Loucy (cell line): ENCODE data around the gene NEUROD4.

ENCODE experiments used
- H2AFZ ChIP-seq: fragments of 200-600 bp; sonication (generic); 2 replicates; pipeline ENCODE4 v1.6.0; 2016; ENCODE audit warnings: antibody characterized with exemption, mild to moderate bottlenecking, low read length, moderate library complexity
- H3F3A ChIP-seq: fragments of 200-600 bp; 2 replicates; pipeline ENCODE4 v1.6.0; 2016; ENCODE audit warnings: antibody characterized with exemption, low read depth, mild to moderate bottlenecking
- H3K27me3 ChIP-seq: fragments of 200-600 bp; sonication (generic); 2 replicates; pipeline ENCODE4 v1.6.1; 2014; ENCODE audit warnings: low read length, mild to moderate bottlenecking; ENCODE audit not compliant: insufficient read depth, poor library complexity, severe bottlenecking
- H3K36me3 ChIP-seq: fragments of 200-600 bp; sonication (generic); 2 replicates; pipeline ENCODE4 v1.6.1; 2016; ENCODE audit warnings: low read length; ENCODE audit not compliant: insufficient read depth
- H3K4me1 ChIP-seq: fragments of 200-600 bp; sonication (generic); 2 replicates; pipeline ENCODE4 v1.5.1; 2014; ENCODE audit warnings: low read length, mild to moderate bottlenecking; ENCODE audit not compliant: insufficient read depth, poor library complexity, severe bottlenecking
- H3K4me2 ChIP-seq: fragments of 200-600 bp; sonication (generic); 2 replicates; pipeline ENCODE4 v1.6.0; 2014; ENCODE audit warnings: antibody characterized with exemption, low read length, low read depth, mild to moderate bottlenecking; ENCODE audit not compliant: poor library complexity, severe bottlenecking
- H3K4me3 ChIP-seq: fragments of 200-600 bp; sonication (generic); 2 replicates; pipeline ENCODE4 v1.5.1; 2014; ENCODE audit warnings: low read length, mild to moderate bottlenecking, mixed read lengths; ENCODE audit not compliant: poor library complexity, severe bottlenecking
- H3K79me2 ChIP-seq: fragments of 200-600 bp; sonication (generic); 2 replicates; pipeline ENCODE4 v1.6.1; 2014; ENCODE audit warnings: low read length; ENCODE audit not compliant: insufficient read depth
- H3K9ac ChIP-seq: fragments of 200-600 bp; sonication (generic); 2 replicates; pipeline ENCODE4 v1.6.0; 2014; ENCODE audit warnings: mild to moderate bottlenecking, low read depth, low read length, moderate library complexity; ENCODE audit not compliant: poor library complexity, severe bottlenecking
- H3K9me2 ChIP-seq: fragments of 200-600 bp; sonication (generic); replicated peaks from 2 replicates; pipeline ENCODE4 v1.6.1; 2016; ENCODE audit warnings: low read depth, low read length, mixed read lengths
- H3K9me3 ChIP-seq: fragments of 200-600 bp; sonication (generic); 2 replicates; pipeline ENCODE4 v1.6.1; 2014; ENCODE audit warnings: mild to moderate bottlenecking, antibody characterized with exemption, low read length, low read depth; ENCODE audit not compliant: insufficient read depth
- H4K20me1 ChIP-seq: fragments of 200-600 bp; sonication (generic); 2 replicates; pipeline ENCODE4 v1.6.0; 2014; ENCODE audit warnings: antibody characterized with exemption, low read length, mild to moderate bottlenecking; ENCODE audit not compliant: insufficient read depth, poor library complexity, severe bottlenecking
- EZH2phosphoT487 ChIP-seq: fragments of 200-600 bp; IDR thresholded peaks from 2 replicates; pipeline ENCODE4 v1.6.1; 2018; ENCODE audit warnings: antibody characterized with exemption, mild to moderate bottlenecking, moderate library complexity, borderline replicate concordance
- TF ChIP-seq, protein P1 (sequence below): fragments of 200-600 bp; sonication (generic); conservative IDR thresholded peaks from 2 replicates; pipeline ENCODE4 v1.5.1; 2014; ENCODE audit warnings: mild to moderate bottlenecking, antibody characterized with exemption, low read length

Gene NEUROD4

DNA sequence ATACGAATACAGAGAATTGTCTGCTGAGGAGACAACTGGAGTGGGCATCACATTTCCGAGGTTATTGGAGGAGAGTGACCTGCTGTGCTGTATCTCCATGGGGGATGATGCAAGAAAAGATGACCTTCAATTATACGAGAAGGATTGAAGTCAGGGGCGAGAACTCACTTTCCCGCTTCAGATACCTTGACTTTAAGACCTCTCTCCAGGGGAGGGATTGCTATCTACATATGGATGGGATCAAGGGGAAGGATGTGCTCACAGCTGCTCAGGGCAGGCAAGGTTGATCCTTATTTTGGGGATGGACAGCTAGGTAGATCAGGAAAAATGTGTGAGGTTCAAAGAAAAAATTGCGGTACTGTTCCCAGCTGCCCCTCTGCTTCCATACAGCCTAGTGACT is 24.4 kb downstream of the NEUROD4 start:
- TF ChIP-seq EZH2phosphoT487: no peak
- TF ChIP-seq, protein P1, sequence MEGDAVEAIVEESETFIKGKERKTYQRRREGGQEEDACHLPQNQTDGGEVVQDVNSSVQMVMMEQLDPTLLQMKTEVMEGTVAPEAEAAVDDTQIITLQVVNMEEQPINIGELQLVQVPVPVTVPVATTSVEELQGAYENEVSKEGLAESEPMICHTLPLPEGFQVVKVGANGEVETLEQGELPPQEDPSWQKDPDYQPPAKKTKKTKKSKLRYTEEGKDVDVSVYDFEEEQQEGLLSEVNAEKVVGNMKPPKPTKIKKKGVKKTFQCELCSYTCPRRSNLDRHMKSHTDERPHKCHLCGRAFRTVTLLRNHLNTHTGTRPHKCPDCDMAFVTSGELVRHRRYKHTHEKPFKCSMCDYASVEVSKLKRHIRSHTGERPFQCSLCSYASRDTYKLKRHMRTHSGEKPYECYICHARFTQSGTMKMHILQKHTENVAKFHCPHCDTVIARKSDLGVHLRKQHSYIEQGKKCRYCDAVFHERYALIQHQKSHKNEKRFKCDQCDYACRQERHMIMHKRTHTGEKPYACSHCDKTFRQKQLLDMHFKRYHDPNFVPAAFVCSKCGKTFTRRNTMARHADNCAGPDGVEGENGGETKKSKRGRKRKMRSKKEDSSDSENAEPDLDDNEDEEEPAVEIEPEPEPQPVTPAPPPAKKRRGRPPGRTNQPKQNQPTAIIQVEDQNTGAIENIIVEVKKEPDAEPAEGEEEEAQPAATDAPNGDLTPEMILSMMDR: no peak
- Histone ChIP-seq H3K4me1 (no peaks in the 10 kb centered on the region), H3K9ac (no peak overlapping the region), H3K36me3 (no peaks in the 10 kb centered on the region), H3K9me2 (no peaks in the 10 kb centered on the region), H3K79me2 (no peaks in the 10 kb centered on the region), H3K4me2 (no peak overlapping the region), H3K4me3 (no peak overlapping the region), H3K9me3 (no peaks in the 10 kb centered on the region), H3K27me3 (no peaks in the 10 kb centered on the region), H3F3A (no peaks in the 10 kb centered on the region), H2AFZ (no peak overlapping the region), H4K20me1 (no peaks in the 10 kb centered on the region)

DNA sequence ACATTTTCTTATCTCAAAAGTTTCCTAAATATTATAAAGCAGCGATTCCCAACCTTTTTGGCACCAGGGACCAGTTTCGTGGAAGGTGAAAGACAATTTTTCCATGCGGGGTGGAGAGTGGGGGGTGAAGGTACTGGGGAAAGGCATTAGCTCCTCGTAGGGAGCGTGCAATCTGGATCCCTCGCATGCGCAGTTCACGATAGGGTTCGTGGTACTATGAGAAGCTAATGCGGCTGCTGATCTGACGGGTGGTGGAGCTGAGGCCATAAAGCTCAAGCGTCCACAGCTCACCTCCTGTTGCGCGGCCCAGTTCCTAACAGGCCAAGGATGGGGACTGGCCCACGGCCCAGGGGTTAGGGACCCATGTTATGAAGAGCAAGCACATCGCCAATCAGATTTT is 29.9 kb downstream of the NEUROD4 start:
- no peaks in the 10 kb centered on the region for H3F3A ChIP-seq
- no peaks in the 10 kb centered on the region for H3K36me3 ChIP-seq
- no peaks in the 10 kb centered on the region for H3K79me2 ChIP-seq
- TF ChIP-seq, protein P1: no peak
- TF ChIP-seq EZH2phosphoT487: no peak
- H3K9ac ChIP-seq: no peak overlapping the region
- no peaks in the 10 kb centered on the region for H3K27me3 ChIP-seq
- H3K4me3 ChIP-seq: no peak overlapping the region
- H3K4me2 ChIP-seq: no peak overlapping the region
- H3K9me3 ChIP-seq: no peaks in the 10 kb centered on the region
- no peak overlapping the region for H2AFZ ChIP-seq
- H3K4me1 ChIP-seq: no peaks in the 10 kb centered on the region
- H4K20me1 ChIP-seq: no peaks in the 10 kb centered on the region
- H3K9me2 ChIP-seq: no peaks in the 10 kb centered on the region

DNA sequence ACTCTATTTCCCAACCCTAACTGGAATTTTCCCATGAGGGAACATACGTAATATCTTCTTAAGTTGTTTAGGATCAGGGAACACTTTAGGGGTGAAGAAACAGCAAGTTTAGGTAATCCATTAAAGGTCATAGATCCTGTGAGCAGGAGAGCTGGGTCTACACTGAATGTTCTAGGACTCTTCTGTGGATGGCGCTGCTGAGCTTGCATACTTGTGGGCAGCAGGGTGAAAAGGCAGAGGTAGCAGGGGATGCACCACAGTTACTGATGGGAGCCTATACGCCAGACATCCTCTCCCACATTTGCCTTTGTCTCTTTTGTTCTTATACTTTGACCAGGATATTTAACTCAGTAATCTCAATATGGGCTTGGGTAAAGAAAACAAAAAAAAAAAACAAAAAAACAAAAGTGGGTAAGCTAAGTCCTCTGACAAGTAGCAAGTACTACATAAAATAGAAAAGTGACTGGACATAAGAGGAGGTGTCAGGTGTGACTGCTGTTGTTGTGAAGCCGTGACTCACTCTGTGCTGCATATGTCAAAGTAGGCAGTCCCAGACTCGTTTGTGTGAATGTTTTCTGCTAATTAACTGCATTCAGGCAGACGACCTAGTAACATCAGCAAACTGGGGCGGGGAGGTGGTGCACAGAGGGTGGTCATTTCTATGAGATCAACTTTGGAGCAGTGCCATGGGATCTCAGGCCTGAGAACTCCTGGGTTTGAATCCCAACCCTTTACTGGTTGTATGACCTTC is 31.6 kb downstream of the NEUROD4 start:
- Histone ChIP-seq H3F3A (no peaks in the 10 kb centered on the region), H3K4me1 (no peaks in the 10 kb centered on the region), H3K79me2 (no peaks in the 10 kb centered on the region), H3K4me3 (no peak overlapping the region), H3K4me2 (no peak overlapping the region), H2AFZ (no peak overlapping the region), H3K9ac (no peak overlapping the region), H3K36me3 (no peaks in the 10 kb centered on the region), H3K9me3 (no peaks in the 10 kb centered on the region), H3K9me2 (no peaks in the 10 kb centered on the region), H4K20me1 (no peaks in the 10 kb centered on the region), H3K27me3 (no peaks in the 10 kb centered on the region)
- TF ChIP-seq, protein P1: no peak; the same call in 1 of the 2 replicates
- no peak for TF ChIP-seq EZH2phosphoT487
